Measurements from ENCODE around the gene TNFRSF6B. TPM values are rescaled to one million over a fixed set of nuclear protein-coding genes. Genes with fewer than 3 reads are reported as not detected.

TNFRSF6B gene
- polyA plus RNA-seq, 1 of the 3 experiments (the other 2 are of a cell fraction), result 9.4 TPM

DNA sequence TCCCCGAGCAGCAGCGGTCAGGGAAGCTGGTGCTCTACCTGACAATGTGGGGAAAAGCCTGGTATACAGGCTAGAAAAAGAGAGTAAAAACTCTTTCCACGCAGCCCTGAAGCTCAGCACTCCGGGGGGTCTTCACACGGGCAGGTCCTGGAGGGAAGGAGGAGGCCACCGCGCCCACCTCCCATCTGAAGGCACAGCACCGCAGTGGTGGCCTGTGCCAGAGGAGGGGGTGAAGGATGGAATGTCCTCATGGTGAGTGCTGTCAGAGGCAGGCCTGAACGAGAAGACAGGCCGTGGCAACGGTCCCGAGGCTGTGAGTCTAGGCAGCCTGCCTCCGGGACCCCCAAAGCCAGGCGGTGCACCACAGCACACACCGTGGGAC, 49.0 kb downstream of the TNFRSF6B start:
- peak; percentile 36 for DNase-seq
- Histone ChIP-seq H3K27me3 (ENCODE audit: insufficient read depth) (no peaks in the 10 kb centered on the region), H3K4me2 (no peak overlapping the region), H3K4me1 (ENCODE audit: control insufficient read depth in 1 of 2, insufficient read depth in 2 of 2, low read depth in 1 of 2, low read length in 1 of 2) (peaks cover 0 to 11% of the 10 kb centered on the region in 2 experiments; a peak in 1 of 4 replicates), H3K4me3 (ENCODE audit: low read depth in 2 of 2, low read length in 1 of 2) (no peak overlapping the region), H4K20me1 (ENCODE audit: insufficient read depth) (peaks cover 16% of the 10 kb centered on the region), H3K36me3 (replicated peaks in 1 of 2; ENCODE audit: control insufficient read depth in 1 of 2, insufficient read depth in 2 of 2, low read length in 1 of 2) (peaks cover 15 to 26% of the 10 kb centered on the region in 2 experiments), H3K27ac (ENCODE audit: low read depth in 2 of 2, low read length in 1 of 2) (no peak overlapping the region), H3F3A (replicated peaks; ENCODE audit: insufficient read depth) (peaks cover 15% of the 10 kb centered on the region), H2AFZ (ENCODE audit: low read depth) (no peak overlapping the region), H3K79me2 (ENCODE audit: insufficient read depth) (peaks cover 16% of the 10 kb centered on the region), H3K9ac (no peak overlapping the region), H3K9me2 (no peaks in the 10 kb centered on the region), H3K9me3 (no peaks in the 10 kb centered on the region)
- POLR2A ChIA-PET, result interaction anchor here (0.7 kb wide), 1 partner anchor 13 kb away, joined by 3 read pairs; no protein-coding TSS in a partner anchor
- TF ChIP-seq, protein P1, sequence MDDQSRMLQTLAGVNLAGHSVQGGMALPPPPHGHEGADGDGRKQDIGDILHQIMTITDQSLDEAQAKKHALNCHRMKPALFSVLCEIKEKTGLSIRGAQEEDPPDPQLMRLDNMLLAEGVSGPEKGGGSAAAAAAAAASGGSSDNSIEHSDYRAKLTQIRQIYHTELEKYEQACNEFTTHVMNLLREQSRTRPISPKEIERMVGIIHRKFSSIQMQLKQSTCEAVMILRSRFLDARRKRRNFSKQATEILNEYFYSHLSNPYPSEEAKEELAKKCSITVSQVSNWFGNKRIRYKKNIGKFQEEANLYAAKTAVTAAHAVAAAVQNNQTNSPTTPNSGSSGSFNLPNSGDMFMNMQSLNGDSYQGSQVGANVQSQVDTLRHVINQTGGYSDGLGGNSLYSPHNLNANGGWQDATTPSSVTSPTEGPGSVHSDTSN (IDR thresholded peaks at IDR 0.05), result no peak
- TF ChIP-seq YY1 (IDR thresholded peaks at IDR 0.05; ENCODE audit: low read depth) (no peak), RFX5 (IDR thresholded peaks at IDR 0.05; ENCODE audit: low read length) (no peak), JUND (IDR thresholded peaks at IDR 0.05) (no peak), CHD2 (IDR thresholded peaks at IDR 0.05; ENCODE audit: low read length, partially characterized antibody) (no peak), MXI1 (IDR thresholded peaks at IDR 0.05; ENCODE audit: low read depth, low read length) (no peak), EZH2phosphoT487 (IDR thresholded peaks at IDR 0.05; ENCODE audit: borderline replicate concordance, low read depth) (no peak), RCOR1 (IDR thresholded peaks at IDR 0.05; ENCODE audit: low read length) (no peak), EP300 (IDR thresholded peaks at IDR 0.05; ENCODE audit: borderline replicate concordance in 1 of 2, low read depth in 1 of 2, low read length in 1 of 2) (no peak), POLR2AphosphoS5 (IDR thresholded peaks at IDR 0.05; ENCODE audit: low read depth, low read length) (no peak; the same call in 1 of the 2 replicates)
- TF ChIP-seq, protein P2, sequence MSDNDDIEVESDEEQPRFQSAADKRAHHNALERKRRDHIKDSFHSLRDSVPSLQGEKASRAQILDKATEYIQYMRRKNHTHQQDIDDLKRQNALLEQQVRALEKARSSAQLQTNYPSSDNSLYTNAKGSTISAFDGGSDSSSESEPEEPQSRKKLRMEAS (IDR thresholded peaks at IDR 0.05; ENCODE audit: low read depth), result no peak
- TF ChIP-seq, protein P3, sequence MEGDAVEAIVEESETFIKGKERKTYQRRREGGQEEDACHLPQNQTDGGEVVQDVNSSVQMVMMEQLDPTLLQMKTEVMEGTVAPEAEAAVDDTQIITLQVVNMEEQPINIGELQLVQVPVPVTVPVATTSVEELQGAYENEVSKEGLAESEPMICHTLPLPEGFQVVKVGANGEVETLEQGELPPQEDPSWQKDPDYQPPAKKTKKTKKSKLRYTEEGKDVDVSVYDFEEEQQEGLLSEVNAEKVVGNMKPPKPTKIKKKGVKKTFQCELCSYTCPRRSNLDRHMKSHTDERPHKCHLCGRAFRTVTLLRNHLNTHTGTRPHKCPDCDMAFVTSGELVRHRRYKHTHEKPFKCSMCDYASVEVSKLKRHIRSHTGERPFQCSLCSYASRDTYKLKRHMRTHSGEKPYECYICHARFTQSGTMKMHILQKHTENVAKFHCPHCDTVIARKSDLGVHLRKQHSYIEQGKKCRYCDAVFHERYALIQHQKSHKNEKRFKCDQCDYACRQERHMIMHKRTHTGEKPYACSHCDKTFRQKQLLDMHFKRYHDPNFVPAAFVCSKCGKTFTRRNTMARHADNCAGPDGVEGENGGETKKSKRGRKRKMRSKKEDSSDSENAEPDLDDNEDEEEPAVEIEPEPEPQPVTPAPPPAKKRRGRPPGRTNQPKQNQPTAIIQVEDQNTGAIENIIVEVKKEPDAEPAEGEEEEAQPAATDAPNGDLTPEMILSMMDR (IDR thresholded peaks at IDR 0.05), result no peak
- CTCF ChIA-PET, result interaction anchor here (3.6 kb wide), 1 partner anchor 30 kb away, joined by 16 read pairs; no protein-coding TSS in a partner anchor
- 91% methylated on average over 10 of the region's 15 CpGs for WGBS (ENCODE audit: low lambda C conversion rate)

DNA sequence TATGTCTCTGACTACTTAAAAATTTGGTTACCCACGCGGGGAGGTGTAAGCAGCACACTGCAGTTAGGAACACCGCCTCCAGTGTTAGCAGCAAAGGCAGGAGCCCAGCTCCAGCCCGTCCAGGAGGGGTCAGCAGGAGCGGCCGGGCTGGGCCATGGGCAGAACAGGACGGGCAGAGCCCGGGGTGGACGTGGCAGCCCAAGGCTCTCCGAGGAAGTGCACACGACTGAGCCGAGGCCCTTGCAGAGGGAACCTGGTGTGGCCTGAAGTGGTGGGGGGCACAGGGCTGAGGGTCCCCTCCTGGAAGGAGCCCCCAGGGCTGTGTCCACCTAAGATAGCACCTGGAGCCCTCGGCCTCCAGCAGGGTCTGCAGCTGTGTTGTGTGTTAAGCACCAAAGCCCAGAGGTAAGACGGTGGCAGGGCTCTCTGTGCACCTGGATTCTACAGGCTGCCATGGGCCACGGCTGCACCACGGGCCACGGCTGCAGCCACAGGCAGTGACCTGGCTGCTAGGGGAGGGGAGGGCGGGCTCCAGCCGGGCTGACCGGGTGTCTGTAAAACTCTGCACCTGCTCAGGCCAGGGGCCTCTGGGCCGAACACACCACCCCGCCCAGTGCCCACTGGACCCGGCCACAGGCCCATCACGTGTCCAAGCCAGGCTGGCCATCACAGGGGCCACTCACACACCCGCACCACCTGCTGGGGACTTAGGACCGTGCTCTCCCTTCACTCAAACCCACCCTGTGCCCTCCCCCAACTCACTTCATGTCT, 49.7 kb downstream of the TNFRSF6B start:
- Histone ChIP-seq H3K36me3 (replicated peaks in 1 of 2; ENCODE audit: control insufficient read depth in 1 of 2, insufficient read depth in 2 of 2, low read length in 1 of 2) (peaks cover 15 to 26% of the 10 kb centered on the region in 2 experiments), H3K4me2 (no peak overlapping the region), H4K20me1 (ENCODE audit: insufficient read depth) (peaks cover 13% of the 10 kb centered on the region), H2AFZ (ENCODE audit: low read depth) (no peak overlapping the region), H3K9me3 (no peaks in the 10 kb centered on the region), H3K27ac (ENCODE audit: low read depth in 2 of 2, low read length in 1 of 2) (no peak overlapping the region), H3K27me3 (ENCODE audit: insufficient read depth) (no peaks in the 10 kb centered on the region), H3K9me2 (no peaks in the 10 kb centered on the region), H3K4me1 (ENCODE audit: control insufficient read depth in 1 of 2, insufficient read depth in 2 of 2, low read depth in 1 of 2, low read length in 1 of 2) (peaks cover 0 to 9% of the 10 kb centered on the region in 2 experiments; a peak in 1 of 4 replicates), H3F3A (replicated peaks; ENCODE audit: insufficient read depth) (peaks cover 12% of the 10 kb centered on the region), H3K4me3 (ENCODE audit: low read depth in 2 of 2, low read length in 1 of 2) (no peak overlapping the region), H3K79me2 (ENCODE audit: insufficient read depth) (peaks cover 11% of the 10 kb centered on the region), H3K9ac (no peak overlapping the region)
- POLR2A ChIA-PET, result no interaction called here
- CTCF ChIA-PET, result interaction anchor here (3.6 kb wide), 1 partner anchor 29 kb away, joined by 16 read pairs; no protein-coding TSS in a partner anchor
- DNase-seq, result peak; percentile 41
- WGBS (ENCODE audit: low lambda C conversion rate), result 88% methylated on average over 6 of the region's 26 CpGs
- TF ChIP-seq TEAD4 (IDR thresholded peaks at IDR 0.05; ENCODE audit: borderline replicate concordance, insufficient read depth) (no peak), RAD21 (IDR thresholded peaks at IDR 0.05; ENCODE audit: low read length) (no peak), RXRA (IDR thresholded peaks at IDR 0.05; ENCODE audit: borderline replicate concordance, low read depth) (no peak), CHD2 (IDR thresholded peaks at IDR 0.05; ENCODE audit: low read length, partially characterized antibody) (no peak), RCOR1 (IDR thresholded peaks at IDR 0.05; ENCODE audit: low read length) (no peak), MEF2A (IDR thresholded peaks at IDR 0.05; ENCODE audit: borderline replicate concordance, low read depth) (no peak), FOSL2 (IDR thresholded peaks at IDR 0.05; ENCODE audit: borderline replicate concordance, low read depth) (no peak), RFX5 (IDR thresholded peaks at IDR 0.05; ENCODE audit: low read length) (no peak), SMC3 (IDR thresholded peaks at IDR 0.05; ENCODE audit: low read depth, low read length) (no peak)
- TF ChIP-seq, protein P4, sequence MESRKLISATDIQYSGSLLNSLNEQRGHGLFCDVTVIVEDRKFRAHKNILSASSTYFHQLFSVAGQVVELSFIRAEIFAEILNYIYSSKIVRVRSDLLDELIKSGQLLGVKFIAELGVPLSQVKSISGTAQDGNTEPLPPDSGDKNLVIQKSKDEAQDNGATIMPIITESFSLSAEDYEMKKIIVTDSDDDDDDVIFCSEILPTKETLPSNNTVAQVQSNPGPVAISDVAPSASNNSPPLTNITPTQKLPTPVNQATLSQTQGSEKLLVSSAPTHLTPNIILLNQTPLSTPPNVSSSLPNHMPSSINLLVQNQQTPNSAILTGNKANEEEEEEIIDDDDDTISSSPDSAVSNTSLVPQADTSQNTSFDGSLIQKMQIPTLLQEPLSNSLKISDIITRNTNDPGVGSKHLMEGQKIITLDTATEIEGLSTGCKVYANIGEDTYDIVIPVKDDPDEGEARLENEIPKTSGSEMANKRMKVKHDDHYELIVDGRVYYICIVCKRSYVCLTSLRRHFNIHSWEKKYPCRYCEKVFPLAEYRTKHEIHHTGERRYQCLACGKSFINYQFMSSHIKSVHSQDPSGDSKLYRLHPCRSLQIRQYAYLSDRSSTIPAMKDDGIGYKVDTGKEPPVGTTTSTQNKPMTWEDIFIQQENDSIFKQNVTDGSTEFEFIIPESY (IDR thresholded peaks at IDR 0.05; ENCODE audit: borderline replicate concordance, low read depth), result no peak
- TF ChIP-seq, protein P1 (IDR thresholded peaks at IDR 0.05), result no peak

All from SK-N-SH (cell line).